Activated gamma-delta T cell treated with anti-CD3 and anti-CD28 coated beads, Interleukin-2, amount 50 U/mL, for 16 hours (primary cell): ENCODE measurements around the gene SNX11.
"Not testable (repeated sequence)": the region's sequence is repeated elsewhere in the genome, so short reads cannot be mapped to it uniquely, and the experiment has no call there.

ENCODE experiments used
- DNase-seq: peaks from one replicate; pipeline ENCODE4 v3.0.0-alpha.2; 2020; ENCODE audit warnings: low read depth

The SNX11 gene

GRCh38 chr17:48107137-48108055, at the start of gene SNX11:
SNX11 (plus strand) TSS chr17:48107766; CDS start chr17:48112044, 4,278 bp downstream.
- DNase-seq, result peak; percentile 87

GRCh38 chr17:48058393-48059124, 49.0 kb upstream of the SNX11 start:
- DNase-seq, result no peak

- no peak for DNase-seq
These were observed 48.4 kb upstream of the SNX11 start for GRCh38 chr17:48059125-48059668.

GRCh38 chr17:48060249-48060648, 47.3 kb upstream of the SNX11 start:
- no peak for DNase-seq

GRCh38 chr17:48062273-48062672, 45.3 kb upstream of the SNX11 start:
- no peak for DNase-seq

- no peak for DNase-seq
These were observed 42.9 kb upstream of the SNX11 start for GRCh38 chr17:48064638-48065037.

- no peak for DNase-seq
These were observed 41.4 kb upstream of the SNX11 start for GRCh38 chr17:48066192-48066591.

GRCh38 chr17:48066656-48067055, 40.9 kb upstream of the SNX11 start:
- no peak for DNase-seq

- no peak for DNase-seq
These were observed 40.3 kb upstream of the SNX11 start for GRCh38 chr17:48067245-48067644.

GRCh38 chr17:48067808-48068207, 39.8 kb upstream of the SNX11 start:
- DNase-seq, result not testable (repeated sequence)

GRCh38 chr17:48068491-48068961, 39.0 kb upstream of the SNX11 start:
- DNase-seq, result no peak

- DNase-seq, result no peak
These were observed 37.4 kb upstream of the SNX11 start for GRCh38 chr17:48070195-48070594.

- no peak for DNase-seq
These were observed 35.9 kb upstream of the SNX11 start for GRCh38 chr17:48071654-48072053.

- DNase-seq, result not testable (repeated sequence)
These were observed 34.8 kb upstream of the SNX11 start for GRCh38 chr17:48072811-48073210.

GRCh38 chr17:48073566-48074094, 33.9 kb upstream of the SNX11 start:
- DNase-seq, result not testable (repeated sequence)

GRCh38 chr17:48074322-48075081, 33.1 kb upstream of the SNX11 start:
- DNase-seq, result peak; percentile 62

- not testable (repeated sequence) for DNase-seq
These were observed 30.4 kb upstream of the SNX11 start for GRCh38 chr17:48077152-48077551.

- no peak for DNase-seq
These were observed 25.7 kb upstream of the SNX11 start for GRCh38 chr17:48081858-48082257.

GRCh38 chr17:48084932-48085331, 22.6 kb upstream of the SNX11 start:
- no peak for DNase-seq

- DNase-seq, result no peak
These were observed 14.1 kb upstream of the SNX11 start for GRCh38 chr17:48093341-48094045.

- no peak for DNase-seq
These were observed 12.0 kb upstream of the SNX11 start for GRCh38 chr17:48095611-48096010.
